Activated CD4-positive, alpha-beta T cell treated with anti-CD3 and anti-CD28 coated beads, Interleukin-2, amount 50 U/mL, for 4 hours (primary cell): Measurements from ENCODE around the gene HUS1B.
"Not testable (repeated sequence)": the region's sequence is repeated elsewhere in the genome, so short reads cannot be mapped to it uniquely, and the experiment has no call there.

Source experiments
- DNase-seq, 2 experiments: peaks; one replicate each; pipeline ENCODE4 v3.0.0-alpha.2; 2020

Gene HUS1B

DNA sequence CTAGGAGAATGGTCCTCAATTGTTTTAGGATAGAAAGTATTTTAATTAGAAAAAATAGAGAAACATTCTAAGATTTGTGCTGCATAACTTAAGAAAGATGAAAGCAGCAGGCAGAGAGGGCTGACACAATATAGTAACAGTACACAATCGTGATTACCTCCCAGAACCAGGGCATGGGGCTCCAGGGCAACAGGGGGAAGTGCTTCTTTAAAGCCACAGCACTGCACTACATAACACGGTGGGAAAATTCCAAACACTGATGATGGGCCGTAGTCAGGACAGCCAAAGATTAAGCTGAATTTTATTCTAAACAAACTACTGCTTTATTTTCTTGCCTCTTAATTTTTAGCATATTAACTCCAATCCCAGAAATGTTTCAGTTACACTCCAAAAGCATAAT, 21.6 kb upstream of the HUS1B start:
- no peak for DNase-seq

DNA sequence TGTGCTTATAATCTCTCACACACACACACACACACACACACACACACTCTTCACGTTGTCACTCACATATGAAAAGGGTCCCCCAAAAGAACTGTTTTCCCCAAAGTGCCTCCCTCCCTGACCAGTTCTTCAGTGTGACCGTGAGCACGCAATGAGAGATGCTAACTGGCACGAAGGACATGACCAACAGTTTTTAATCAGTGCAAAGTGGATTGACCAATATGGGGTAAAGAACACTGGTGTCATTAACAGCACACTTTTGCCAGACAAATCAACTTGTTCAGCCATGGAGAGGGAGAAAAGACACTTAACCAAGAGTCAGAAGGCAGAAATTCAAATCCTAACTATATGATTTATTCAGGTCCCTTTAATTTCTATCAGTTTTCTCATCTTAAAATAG, 21.0 kb upstream of the HUS1B start:
- DNase-seq: no peak

- DNase-seq: no peak
Observed at GRCh38 chr6:674956-675355, 18.1 kb upstream of the HUS1B start.

GRCh38 chr6:674406-674805, 17.5 kb upstream of the HUS1B start:
- no peak for DNase-seq

DNA sequence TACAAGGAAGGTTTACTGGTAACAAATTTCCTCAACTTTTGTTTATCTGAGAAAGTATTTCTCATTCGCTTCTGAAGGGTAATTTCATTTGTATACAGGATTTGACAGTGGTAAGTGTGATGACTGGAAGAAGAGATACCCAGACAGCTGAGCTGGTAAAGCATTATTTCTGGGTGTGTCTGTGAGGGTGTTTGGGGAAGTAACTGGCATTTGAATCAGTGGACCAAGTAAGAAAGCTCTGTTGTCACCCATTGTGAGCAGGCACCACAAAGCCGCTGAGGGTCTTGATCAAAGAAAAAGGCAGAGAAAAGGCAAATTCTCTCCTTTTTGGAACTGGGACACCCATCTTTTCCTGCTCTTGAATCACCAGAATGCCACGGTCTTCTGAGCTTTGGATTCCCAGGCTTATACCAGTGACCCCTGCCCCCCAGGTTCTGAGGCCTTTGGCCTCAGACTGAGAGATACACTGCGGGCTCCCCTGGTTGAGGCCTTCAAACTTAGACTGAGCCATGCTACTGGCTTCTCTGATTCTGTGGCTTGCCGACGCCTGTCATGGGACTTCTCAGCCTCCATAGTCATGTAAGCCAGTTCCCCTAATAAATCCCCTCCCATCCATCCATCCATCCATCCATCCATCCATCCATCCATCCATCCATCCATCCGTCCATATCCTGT, 10.5 kb upstream of the HUS1B start:
- DNase-seq: no peak

GRCh38 chr6:665403-666267, 8.7 kb upstream of the HUS1B start:
- DNase-seq: no peak

DNA sequence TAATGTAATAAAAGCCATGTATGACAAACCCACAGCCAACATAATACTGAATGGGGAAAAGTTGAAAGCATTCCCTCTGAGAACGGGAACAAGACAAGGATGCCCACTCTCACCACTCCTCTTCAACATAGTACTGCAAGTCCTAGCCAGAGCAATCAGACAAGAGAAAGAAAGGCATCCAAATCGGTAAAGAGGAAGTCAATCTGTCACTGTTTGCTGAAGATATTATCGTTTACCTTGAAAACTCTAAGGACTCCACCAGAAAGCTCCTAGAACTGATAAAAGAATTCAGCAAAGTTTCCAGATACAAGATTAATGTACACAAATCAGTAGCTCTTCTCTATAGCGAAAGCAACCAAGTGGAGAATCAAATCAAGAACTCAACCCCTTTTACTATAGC, 6.9 kb upstream of the HUS1B start:
- not testable (repeated sequence) for DNase-seq

- DNase-seq: no peak
Observed at GRCh38 chr6:659716-660581, 3.0 kb upstream of the HUS1B start.

GRCh38 chr6:658244-658643, 1.3 kb upstream of the HUS1B start:
- DNase-seq: no peak

DNA sequence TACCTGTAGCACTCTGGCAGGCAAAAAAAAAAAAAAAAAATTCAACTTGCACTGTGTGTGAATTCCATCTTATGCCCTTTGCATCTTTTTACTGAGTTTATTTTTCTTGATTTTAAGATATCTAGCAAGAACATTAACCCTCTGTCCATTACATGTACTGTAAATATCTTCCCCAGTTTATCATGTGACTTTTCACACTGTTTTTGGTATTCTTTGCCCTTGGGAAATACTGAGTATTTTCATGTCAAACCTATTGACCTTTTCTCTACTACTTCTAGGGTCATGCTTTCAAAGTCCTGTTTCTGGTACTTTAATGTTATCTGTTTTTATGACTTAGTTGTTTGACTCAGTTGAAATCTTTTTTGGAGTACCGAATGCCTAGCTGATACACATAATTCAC, 843 bp upstream of the HUS1B start:
- DNase-seq: no peak

GRCh38 chr6:654136-654535, 2.8 kb downstream of the HUS1B start:
- no peak for DNase-seq

GRCh38 chr6:652865-653264, 4.0 kb downstream of the HUS1B start:
- DNase-seq: no peak

- no peak for DNase-seq
Observed at GRCh38 chr6:650098-650497, 6.8 kb downstream of the HUS1B start.

GRCh38 chr6:642805-643204, 14.1 kb downstream of the HUS1B start:
- DNase-seq: no peak

- no peak for DNase-seq
Observed at GRCh38 chr6:641225-641985, 15.5 kb downstream of the HUS1B start.

- no peak for DNase-seq
Observed at GRCh38 chr6:636488-636887, 20.4 kb downstream of the HUS1B start.

GRCh38 chr6:635233-635632, 21.7 kb downstream of the HUS1B start:
- DNase-seq: no peak

- DNase-seq: no peak
Observed at GRCh38 chr6:633611-634010, 23.3 kb downstream of the HUS1B start.

- no peak for DNase-seq
Observed at GRCh38 chr6:628766-629165, 28.1 kb downstream of the HUS1B start.

GRCh38 chr6:626236-626635, 30.7 kb downstream of the HUS1B start:
- DNase-seq: no peak

- DNase-seq: no peak
Observed at GRCh38 chr6:624979-625378, 31.9 kb downstream of the HUS1B start.

- no peak for DNase-seq
Observed at GRCh38 chr6:622462-622861, 34.4 kb downstream of the HUS1B start.

DNA sequence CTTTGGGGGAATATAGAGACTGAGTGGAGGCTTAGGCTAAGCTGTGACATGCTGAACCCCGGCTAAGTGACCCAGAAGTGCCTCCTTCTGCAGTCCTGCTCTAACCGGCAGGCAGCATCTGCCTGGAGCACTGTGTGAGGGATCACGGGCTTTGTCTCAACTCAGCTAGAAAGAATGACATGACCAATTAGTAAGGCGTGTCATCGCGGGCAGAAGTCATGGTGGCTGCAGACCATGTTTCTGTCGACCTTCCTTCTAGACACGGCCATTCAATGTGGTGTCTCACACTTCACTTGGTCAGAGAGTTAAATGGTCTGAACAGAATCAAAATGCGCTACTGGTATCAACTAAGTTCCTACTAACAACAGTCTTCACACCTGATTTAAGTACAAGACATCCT, 35.0 kb downstream of the HUS1B start:
- DNase-seq: no peak
